Astrocyte (in vitro differentiated cells and primary cell): ENCODE results near the gene GSK3B. TPM values are rescaled to one million over a fixed set of nuclear protein-coding genes. Genes with fewer than 3 reads are reported as not detected.

Experiments used
- DNase-seq: peaks from one replicate; pipeline ENCODE4 v3.0.0-alpha.2; 2010; ENCODE audit warnings: low read depth
- FAIRE-seq: peaks from 2 replicates; lab custom pipeline; 2011; peaks lifted over from hg19 to GRCh38; lab: Jason Lieb, UNC
- H2AFZ ChIP-seq: 2 replicates; pipeline ENCODE4 v1.6.0; 2012; ENCODE audit warnings: low read depth, low read length, inconsistent platforms
- H3K27ac ChIP-seq: 2 replicates; pipeline ENCODE4 v1.5.1; 2011; ENCODE audit warnings: low read depth, low read length, inconsistent platforms
- H3K27me3 ChIP-seq: 2 replicates; pipeline ENCODE4 v1.6.0; 2011; ENCODE audit warnings: low read length, inconsistent platforms; ENCODE audit not compliant: insufficient read depth
- H3K36me3 ChIP-seq: 2 replicates; pipeline ENCODE4 v1.5.1; 2011; ENCODE audit warnings: low read length, inconsistent platforms; ENCODE audit not compliant: insufficient read depth
- H3K4me1 ChIP-seq: 2 replicates; pipeline ENCODE4 v1.5.1; 2011; ENCODE audit warnings: low read length, inconsistent platforms; ENCODE audit not compliant: insufficient read depth
- H3K4me2 ChIP-seq: 2 replicates; pipeline ENCODE4 v1.6.0; 2012; ENCODE audit warnings: low read length, inconsistent platforms
- H3K4me3 ChIP-seq: 2 replicates; pipeline ENCODE4 v1.5.1; 2011; ENCODE audit warnings: low read depth, mild to moderate bottlenecking, low read length, inconsistent platforms; ENCODE audit not compliant: insufficient read depth
- H3K79me2 ChIP-seq: 2 replicates; pipeline ENCODE4 v1.6.0; 2012; ENCODE audit warnings: mild to moderate bottlenecking, low read length, inconsistent platforms; ENCODE audit not compliant: insufficient read depth
- H3K9ac ChIP-seq: 2 replicates; pipeline ENCODE4 v1.6.0; 2012; ENCODE audit warnings: mild to moderate bottlenecking, low read length, inconsistent platforms
- H3K9me3 ChIP-seq: 2 replicates; pipeline ENCODE4 v1.5.1; 2012; ENCODE audit warnings: low read depth, mild to moderate bottlenecking, low read length, inconsistent platforms; ENCODE audit not compliant: insufficient read depth
- H4K20me1 ChIP-seq: 2 replicates; pipeline ENCODE4 v1.6.0; 2012; ENCODE audit warnings: low read length, inconsistent platforms; ENCODE audit not compliant: insufficient read depth
- H3K27ac Mint-ChIP-seq: one replicate; pipeline ENCODE4 v1.8.0; 2021; ENCODE audit warnings: mild to moderate bottlenecking, mixed read lengths; ENCODE audit not compliant: unreplicated experiment
- H3K27me3 Mint-ChIP-seq: one replicate; pipeline ENCODE4 v1.8.0; 2021; ENCODE audit warnings: low read depth, mixed read lengths; ENCODE audit not compliant: unreplicated experiment
- H3K36me3 Mint-ChIP-seq: one replicate; pipeline ENCODE4 v1.8.0; 2021; ENCODE audit warnings: low read depth, mixed read lengths; ENCODE audit not compliant: unreplicated experiment
- H3K4me1 Mint-ChIP-seq: one replicate; pipeline ENCODE4 v1.8.0; 2021; ENCODE audit warnings: low read depth, mixed read lengths; ENCODE audit not compliant: unreplicated experiment
- H3K4me3 Mint-ChIP-seq: one replicate; pipeline ENCODE4 v1.8.0; 2021; ENCODE audit warnings: mild to moderate bottlenecking, moderate library complexity, mixed read lengths; ENCODE audit not compliant: unreplicated experiment
- H3K9me3 Mint-ChIP-seq: one replicate; pipeline ENCODE4 v1.8.0; 2021; ENCODE audit warnings: mild to moderate bottlenecking, mixed read lengths; ENCODE audit not compliant: unreplicated experiment
- CTCF ChIP-seq: IDR thresholded peaks from 2 replicates; pipeline ENCODE4 v1.5.1; 2011; ENCODE audit warnings: low read depth, mild to moderate bottlenecking, inconsistent platforms, low read length, moderate library complexity; ENCODE audit not compliant: insufficient read depth
- EZH2 ChIP-seq: IDR thresholded peaks from 2 replicates; pipeline ENCODE4 v1.6.1; 2012; ENCODE audit warnings: mild to moderate bottlenecking, low read length, inconsistent platforms; ENCODE audit not compliant: insufficient read depth
- total RNA-seq: library from RNA; stranded (reverse); gene quantifications from 2 replicates; pipeline ENCODE4 v1.2.1, GENCODE V29; 2021

Gene GSK3B
- total RNA-seq, 1 donor from 2014 or later = 80.6 TPM

- no peak overlapping the region for H3K4me3 Mint-ChIP-seq
- no peaks in the 10 kb centered on the region for H3K9me3 ChIP-seq
- H4K20me1 ChIP-seq = peaks cover 22% of the 10 kb centered on the region
- no peaks in the 10 kb centered on the region for H3K27me3 Mint-ChIP-seq
- H3K9me3 Mint-ChIP-seq = peaks cover 4% of the 10 kb centered on the region
- FAIRE-seq = no peak
- H3K4me2 ChIP-seq = no peak overlapping the region
- peaks cover 14% of the 10 kb centered on the region for H3K36me3 ChIP-seq
- H3K9ac ChIP-seq = no peak overlapping the region
- peaks cover 15% of the 10 kb centered on the region for H3K36me3 Mint-ChIP-seq
- H3K27ac ChIP-seq = no peak overlapping the region
- no peaks in the 10 kb centered on the region for H3K4me1 ChIP-seq
- no peak overlapping the region for H3K4me3 ChIP-seq
- no peaks in the 10 kb centered on the region for H3K27me3 ChIP-seq
- H3K27ac Mint-ChIP-seq = no peak overlapping the region
- no peak for DNase-seq
- peaks cover 6% of the 10 kb centered on the region for H3K4me1 Mint-ChIP-seq
- TF ChIP-seq CTCF (peak; percentile 11), EZH2 (no peak)
- peaks cover 7% of the 10 kb centered on the region for H3K79me2 ChIP-seq
- H2AFZ ChIP-seq = no peak overlapping the region
Measured at GRCh38 chr3:119918992-119919933, 175.0 kb downstream of the GSK3B start.

GRCh38 chr3:119913021-119913420 is 181.2 kb downstream of the GSK3B start:
- Histone ChIP-seq H3K9me3 (no peaks in the 10 kb centered on the region), H4K20me1 (peaks cover 6% of the 10 kb centered on the region), H3K27me3 (no peaks in the 10 kb centered on the region), H3K27ac (no peak overlapping the region), H2AFZ (no peak overlapping the region), H3K79me2 (no peaks in the 10 kb centered on the region), H3K36me3 (peaks cover 14% of the 10 kb centered on the region), H3K4me3 (no peak overlapping the region), H3K9ac (no peak overlapping the region), H3K4me1 (no peaks in the 10 kb centered on the region), H3K4me2 (no peak overlapping the region)
- DNase-seq (no peak), FAIRE-seq (no peak)
- H3K36me3 Mint-ChIP-seq = peaks cover 11% of the 10 kb centered on the region
- H3K4me3 Mint-ChIP-seq = no peak overlapping the region
- no peaks in the 10 kb centered on the region for H3K27me3 Mint-ChIP-seq
- no peaks in the 10 kb centered on the region for H3K9me3 Mint-ChIP-seq
- H3K4me1 Mint-ChIP-seq = peaks cover 16% of the 10 kb centered on the region
- no peak overlapping the region for H3K27ac Mint-ChIP-seq
- TF ChIP-seq EZH2 (no peak), CTCF (no peak)

- peaks cover 16% of the 10 kb centered on the region for H3K4me1 Mint-ChIP-seq
- DNase-seq (no peak), FAIRE-seq (no peak)
- H3K4me1 ChIP-seq = no peaks in the 10 kb centered on the region
- no peak overlapping the region for H3K4me3 ChIP-seq
- no peak overlapping the region for H3K4me2 ChIP-seq
- peak overlapping the region; percentile 67 for H3K27ac Mint-ChIP-seq
- H3K36me3 ChIP-seq = peaks cover 14% of the 10 kb centered on the region
- H3K79me2 ChIP-seq = no peaks in the 10 kb centered on the region
- H3K9me3 Mint-ChIP-seq = no peaks in the 10 kb centered on the region
- no peaks in the 10 kb centered on the region for H3K27me3 ChIP-seq
- H3K27me3 Mint-ChIP-seq = no peaks in the 10 kb centered on the region
- H3K9ac ChIP-seq = no peak overlapping the region
- H2AFZ ChIP-seq = no peak overlapping the region
- TF ChIP-seq EZH2 (no peak), CTCF (no peak)
- H3K27ac ChIP-seq = no peak overlapping the region
- peaks cover 11% of the 10 kb centered on the region for H3K36me3 Mint-ChIP-seq
- peaks cover 6% of the 10 kb centered on the region for H4K20me1 ChIP-seq
- no peak overlapping the region for H3K4me3 Mint-ChIP-seq
- H3K9me3 ChIP-seq = no peaks in the 10 kb centered on the region
Measured at GRCh38 chr3:119912220-119912619, 182.0 kb downstream of the GSK3B start.
